HG03175 (cell line): ENCODE results near the gene POLR3G.

ENCODE experiments used
- ATAC-seq: cut with Tn5 transposase; IDR thresholded peaks from one replicate; pipeline ENCODE4 v1.9.1; 2021; ENCODE audit warnings: mild to moderate bottlenecking, moderate library complexity; ENCODE audit not compliant: unreplicated experiment

POLR3G gene

DNA sequence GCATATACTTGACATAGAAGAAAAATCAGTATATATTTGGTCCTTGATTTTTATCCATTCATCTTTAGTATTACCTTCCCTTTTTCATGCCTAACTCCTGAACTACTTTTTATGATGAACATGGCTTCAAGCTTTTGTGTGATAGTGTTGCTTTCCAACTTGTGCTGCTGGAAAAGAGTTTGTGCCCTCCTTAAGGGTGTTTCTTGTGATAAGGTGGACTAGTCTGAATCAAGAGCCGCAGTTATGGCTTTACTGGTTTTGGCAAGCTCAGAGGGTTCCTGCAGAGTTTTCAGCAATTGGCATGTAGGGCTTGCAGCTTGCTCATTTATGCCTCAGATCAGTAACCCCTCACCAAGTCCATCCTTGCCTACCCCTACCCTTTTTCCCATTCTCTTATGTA lies 20.5 kb downstream of the POLR3G start:
- no peak for ATAC-seq

DNA sequence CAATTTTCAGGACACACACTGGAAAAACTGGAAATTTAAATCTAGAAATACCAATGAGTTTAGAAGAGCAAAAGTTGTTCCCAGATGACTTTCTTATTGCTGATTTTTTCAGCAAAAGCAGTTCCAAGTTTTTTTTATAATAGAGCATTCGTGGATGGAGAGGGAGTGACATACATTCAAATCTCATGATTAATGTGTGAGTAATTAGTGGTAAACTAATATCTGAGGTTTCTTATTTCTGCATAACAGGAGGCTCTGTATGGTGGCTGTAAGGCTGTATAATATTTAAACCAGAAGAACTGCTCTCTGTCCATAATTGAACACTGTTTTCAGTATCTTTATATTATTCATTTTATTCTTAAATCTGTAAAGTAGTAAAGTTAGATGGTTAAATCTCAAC lies 28.9 kb downstream of the POLR3G start:
- ATAC-seq: no peak

DNA sequence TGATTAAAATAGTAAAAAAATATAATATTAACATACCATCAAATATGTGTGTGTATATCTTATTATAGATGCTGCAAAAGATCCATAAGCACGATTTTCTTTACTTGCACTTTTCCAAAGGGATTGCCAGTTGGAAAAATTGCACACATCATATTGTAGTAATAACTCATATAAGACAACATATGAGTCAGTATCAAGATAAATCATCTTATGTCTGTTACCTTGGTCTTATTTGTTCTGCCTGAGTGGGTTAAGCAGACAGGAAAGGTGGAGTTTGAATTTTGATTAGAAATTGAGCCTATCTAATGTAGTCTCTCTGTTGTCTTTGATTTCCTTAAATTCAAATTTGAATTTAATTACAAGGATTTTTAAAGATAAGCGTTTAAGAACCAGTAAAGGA lies 30.1 kb downstream of the POLR3G start:
- ATAC-seq: no peak

DNA sequence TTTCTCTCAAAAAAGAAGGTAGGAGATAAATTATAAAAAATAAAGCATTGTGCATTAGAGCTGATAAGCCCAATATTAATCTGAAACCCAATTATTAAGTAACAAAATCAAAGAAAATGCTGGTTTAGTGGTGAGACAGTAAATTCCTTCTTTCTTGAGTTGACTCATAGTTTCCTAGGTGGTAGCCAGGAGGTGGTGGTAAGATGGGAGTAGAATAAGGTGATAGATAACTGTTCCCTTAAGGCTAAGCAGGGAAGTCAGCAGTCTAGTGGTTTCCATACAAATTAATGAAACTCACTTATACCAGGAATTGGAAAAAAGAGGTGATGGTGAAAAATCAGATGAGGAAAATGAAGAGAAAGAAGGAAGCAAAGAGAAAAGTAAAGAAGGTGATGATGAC lies 31.6 kb downstream of the POLR3G start:
- ATAC-seq: no peak

DNA sequence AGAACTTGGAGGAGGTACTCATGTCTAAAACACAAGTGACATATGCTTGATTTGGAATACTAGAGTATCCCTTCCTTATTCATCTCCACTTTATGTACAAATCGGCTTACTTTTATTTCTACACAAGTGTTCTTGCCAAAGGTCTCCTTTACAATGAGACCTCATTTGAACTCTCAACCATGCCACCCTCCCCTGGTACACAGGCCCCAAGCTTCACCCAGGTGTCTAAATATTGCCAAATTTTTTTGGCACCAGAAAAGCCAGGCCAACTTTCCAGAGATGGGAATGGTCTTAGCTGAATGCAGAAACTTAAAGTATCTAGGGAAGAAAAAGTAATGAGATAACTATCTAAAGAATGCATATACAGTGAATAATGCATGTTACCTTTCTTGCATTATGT lies 35.8 kb downstream of the POLR3G start:
- no peak for ATAC-seq

DNA sequence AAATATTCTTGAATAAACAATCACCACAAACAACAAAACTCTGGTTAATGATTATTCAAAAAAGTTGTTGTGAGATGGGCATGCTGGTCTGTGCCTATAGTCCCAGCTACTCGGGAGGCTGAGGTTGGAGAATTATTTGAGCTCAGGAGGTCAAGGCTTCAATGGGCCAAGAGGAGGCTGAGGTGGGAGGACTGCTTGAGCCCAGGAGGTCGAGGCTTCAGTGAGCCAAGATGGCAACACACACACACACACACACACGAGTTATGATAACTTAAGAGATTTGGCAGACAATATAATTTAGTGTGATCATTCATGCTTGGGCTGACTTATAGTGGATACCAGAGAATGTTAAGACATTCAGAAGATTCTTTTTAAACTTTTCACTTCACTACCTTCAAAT lies 39.9 kb downstream of the POLR3G start:
- ATAC-seq: no peak

DNA sequence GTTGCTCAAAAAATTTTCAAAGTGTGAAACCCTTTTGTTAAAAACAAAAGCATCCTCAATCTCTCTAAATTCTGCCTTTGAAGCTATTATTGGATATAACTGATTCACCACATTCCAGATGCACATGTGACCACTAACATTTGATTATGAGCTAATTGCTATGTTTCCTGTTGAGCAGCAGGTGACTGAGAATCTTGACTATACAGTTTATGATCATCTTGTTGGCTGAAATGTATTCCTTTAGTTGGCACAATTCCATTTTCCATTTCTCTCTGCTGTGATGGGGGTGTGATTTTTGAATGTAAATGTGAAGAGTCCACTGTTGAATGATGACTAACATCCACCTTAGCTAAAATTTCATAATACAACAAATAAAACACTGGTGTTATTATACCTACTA lies 44.0 kb downstream of the POLR3G start:
- ATAC-seq: no peak

DNA sequence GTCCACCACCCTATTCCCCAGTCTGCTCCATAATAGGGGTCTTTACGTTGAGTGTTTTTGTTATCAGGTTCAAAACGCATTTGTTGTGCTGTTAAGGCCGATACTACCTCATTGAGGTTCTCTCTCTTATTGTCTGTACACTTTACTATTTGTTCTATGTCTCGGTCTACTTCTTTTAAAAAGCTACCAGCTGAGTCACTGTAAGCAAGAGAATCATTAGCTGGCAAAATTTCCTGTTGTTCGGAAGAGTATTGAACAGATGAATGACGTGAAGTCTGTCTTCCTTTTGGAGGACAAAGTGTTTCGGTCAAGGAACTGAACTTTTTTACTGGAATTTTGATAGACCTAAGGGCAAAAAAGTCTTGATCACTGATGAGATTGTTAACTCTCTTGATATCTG lies 44.4 kb downstream of the POLR3G start:
- ATAC-seq: no peak

DNA sequence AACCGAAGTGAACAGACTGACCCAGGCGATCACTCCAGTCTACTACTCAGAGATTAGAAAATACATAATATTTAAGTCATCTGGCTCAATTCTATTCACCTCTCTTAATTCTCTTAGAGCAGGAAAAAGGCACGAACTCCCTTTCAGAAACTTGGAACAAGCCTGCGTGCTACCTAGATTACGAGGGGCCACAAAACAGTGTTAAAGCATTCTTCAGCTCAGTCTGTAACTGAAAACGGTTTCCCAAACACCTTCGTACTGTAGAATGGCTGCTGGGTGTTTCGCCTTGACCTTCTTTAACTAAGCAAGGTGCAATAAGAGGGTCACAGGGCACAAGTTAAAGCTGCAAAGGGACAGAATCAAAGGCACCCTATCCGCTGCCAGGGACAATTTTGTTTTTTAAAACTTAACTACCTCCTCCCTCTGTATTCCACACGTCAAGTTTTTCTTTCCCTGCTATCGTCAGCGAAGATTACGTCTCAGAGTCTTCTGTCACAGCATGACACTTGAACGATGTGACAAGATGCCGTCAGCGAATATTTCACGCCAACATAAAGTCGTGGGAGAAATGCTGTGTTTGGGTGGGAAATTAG lies 54.0 kb downstream of the POLR3G start:
- peak; percentile 6 for ATAC-seq

DNA sequence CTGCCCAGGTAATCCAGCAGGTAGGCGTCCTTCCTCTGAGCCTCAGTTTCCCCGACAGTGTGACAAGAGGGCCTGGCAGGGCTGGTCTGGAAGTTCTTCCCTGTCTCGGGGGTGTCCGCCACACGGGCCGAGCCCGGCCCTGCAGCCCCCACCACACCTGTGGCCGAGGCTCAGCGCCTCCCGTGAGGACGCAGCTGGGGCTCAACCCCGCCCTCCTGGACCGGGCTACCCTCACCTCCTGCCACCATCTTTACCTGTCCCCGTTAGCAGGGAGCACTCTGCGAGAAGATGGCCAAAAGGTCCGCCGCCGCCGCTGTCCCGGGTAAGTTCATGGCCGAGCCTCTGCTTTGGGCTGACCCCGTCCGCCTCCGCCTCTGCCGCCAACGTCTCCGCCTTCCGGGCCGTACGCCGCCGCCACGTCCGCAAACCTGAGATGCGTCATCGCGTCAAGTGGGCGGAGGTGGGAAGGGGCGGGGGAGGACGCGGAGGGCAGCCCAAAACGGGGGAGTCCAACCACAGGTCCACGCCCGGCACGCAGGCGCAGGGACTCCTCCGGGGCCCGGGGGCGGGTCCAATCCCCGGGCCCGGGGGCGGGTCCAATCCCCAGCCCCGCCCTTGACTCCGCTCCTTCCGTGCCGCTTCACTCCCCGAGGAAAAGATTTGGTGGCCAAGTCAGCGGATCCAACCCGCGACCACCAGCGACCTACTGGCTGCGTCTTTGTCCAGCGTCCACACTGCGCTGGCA lies 54.7 kb downstream of the POLR3G start, which contains the start of gene LYSMD3:
LYSMD3 (minus strand) TSS at position 391 of the 745 bp plus-strand sequence. CDS start 4,295 bp downstream, outside the sequence.
- ATAC-seq: peak; percentile 87

DNA sequence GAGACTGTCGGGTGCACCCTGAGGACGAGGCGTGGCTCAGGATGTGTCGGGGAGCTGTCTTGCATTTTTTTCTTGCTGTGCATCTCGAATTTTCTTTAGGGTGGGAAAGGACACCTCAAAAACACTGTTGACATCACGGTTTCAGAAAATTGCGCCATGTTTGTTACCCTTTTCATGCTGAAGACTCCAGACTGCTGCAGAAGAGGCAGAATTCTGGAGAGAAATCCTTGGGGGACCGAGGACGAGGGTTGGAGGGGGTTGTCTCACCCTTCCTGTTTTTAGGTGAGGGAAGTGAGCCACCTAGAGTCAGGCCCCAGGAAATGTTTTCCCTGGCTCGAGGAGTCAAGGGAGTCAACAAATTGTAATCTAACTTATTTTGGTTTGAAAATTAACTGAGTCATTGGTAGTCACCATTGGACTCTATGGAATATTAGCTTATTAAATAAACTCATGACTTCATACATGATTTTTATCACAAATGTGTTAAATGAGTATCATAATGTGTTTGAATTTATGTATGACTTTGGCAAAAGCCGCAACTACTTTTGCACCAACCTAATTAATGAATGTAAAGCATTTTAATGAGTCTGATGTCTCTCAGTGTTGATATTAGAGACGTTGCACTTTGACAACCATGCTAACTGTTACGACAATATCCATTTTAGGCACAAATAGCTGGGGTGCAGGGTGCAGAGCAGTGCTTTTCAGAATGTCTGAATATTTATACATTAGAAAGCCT lies 55.4 kb downstream of the POLR3G start:
- peak; percentile 60 for ATAC-seq

DNA sequence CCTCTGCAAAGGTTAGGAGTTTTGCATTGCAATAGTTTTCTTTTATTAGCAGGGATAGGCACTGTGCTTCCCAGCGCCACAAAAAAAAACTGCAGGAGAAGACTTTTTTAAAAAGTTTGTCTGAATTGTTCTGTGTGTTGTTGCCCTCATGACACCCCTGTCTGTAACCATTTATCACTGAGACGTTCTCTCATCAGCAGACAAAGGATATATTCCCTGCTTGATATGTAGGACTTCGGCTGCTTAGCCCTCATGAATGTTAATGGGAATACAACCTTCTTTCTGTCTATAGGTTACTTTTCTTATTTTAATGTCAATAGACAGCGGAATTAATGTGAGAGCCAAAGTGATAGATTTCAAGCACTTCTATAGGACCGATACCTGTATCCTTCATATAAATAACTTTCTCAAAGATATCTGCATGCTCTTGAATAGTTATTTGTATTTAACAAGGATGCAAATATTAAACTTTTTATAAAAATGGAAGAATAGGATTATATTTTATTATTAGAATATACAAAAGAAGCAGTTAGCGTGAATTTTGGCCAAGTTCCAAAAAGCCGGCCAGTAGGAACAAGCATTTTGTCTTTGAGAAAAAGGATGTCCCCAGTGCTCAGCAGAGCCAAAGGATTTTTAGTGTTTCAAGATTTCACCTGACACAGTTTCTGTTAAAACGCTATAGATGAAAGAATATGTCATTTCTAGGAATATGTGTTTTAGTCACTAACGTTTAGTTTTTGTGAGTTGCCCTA lies 56.2 kb downstream of the POLR3G start:
- no peak for ATAC-seq

DNA sequence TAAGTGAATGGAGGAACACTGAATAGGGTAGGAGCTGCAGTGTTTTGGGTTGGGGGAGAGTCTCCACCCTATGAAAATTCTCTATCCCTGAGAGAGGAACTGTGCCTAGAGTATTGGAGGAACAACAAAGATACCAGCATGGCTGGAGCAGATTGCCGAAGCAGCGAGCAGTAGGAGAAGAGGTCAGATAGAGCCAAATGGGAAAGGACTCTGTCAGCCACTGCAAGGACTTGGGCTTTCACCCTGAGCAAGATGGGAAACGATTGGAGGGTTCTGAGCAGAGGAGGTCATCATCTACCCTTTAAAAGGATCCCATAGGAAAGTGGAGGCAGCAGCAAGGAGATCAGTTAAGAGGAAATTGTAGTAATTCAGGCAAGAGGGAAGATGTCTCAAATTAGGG lies 59.1 kb downstream of the POLR3G start:
- no peak for ATAC-seq

DNA sequence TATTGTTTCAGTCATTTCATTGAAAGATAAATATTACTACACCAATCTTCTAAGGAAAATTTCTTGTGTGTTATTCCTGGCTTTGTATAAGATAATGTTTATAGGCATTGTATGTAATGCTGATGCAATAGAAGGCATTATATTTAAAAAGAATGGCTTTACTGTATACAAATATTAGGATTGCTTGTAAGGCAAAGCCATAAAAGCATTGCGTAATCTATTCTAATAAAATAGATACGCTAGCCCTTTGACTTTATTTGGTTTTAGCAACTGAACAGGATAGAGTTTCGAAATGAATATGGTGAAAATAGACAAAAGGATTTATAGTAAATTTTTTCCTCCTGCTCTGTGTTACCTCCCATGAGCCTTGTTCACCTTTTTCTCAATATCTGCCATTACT lies 60.3 kb downstream of the POLR3G start:
- ATAC-seq: no peak

DNA sequence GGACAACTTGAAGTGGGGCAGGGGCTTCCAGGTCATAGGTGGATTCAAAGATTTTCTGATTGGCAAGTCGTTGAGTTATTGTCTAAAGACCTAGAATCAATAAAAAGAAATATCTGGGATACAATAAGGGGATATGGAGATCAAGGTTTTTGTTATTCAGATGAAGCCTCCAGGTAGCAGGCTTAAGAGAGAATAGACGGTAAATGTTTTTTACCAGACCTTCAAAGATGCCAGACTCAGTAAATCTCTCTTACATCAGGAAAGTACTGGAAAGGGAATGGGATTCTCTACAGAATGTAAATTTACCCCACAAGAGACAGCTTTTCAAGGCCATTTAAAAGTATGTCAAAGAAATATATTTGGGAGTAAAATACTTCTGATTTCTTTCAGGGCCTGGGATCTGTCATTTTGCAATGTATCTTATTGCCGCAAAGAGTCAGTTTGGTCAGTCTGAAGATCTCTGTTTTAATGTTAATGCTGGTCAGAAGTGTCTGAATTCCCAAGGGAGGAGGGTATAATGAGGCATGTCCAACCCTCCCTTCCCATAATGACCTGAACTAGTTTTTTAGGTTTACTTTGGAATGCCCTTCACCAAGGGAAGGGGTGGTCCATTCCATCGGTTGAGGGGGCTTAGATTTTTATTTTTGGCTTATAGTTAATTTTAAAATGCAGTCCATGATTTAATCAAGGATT lies 68.3 kb downstream of the POLR3G start:
- ATAC-seq: no peak

DNA sequence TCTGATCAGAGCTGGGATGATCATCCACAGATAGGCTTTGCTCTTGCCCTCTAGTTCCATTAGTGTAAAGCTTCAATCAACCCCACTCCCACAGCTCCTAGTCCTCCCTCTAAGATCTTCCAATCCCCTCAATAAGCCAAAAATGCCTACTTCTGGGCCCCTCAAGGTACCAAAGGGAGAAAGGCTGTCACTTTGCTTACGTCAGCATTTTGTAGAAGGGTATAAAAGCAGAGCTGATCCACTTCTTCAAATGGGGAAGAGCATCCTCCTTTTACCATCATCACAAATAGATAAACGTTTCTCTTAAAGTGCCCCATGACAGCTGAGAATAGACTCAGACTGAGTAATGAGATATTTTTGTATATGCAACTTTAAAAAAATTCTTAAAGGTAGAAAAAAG lies 70.8 kb downstream of the POLR3G start:
- ATAC-seq: no peak

DNA sequence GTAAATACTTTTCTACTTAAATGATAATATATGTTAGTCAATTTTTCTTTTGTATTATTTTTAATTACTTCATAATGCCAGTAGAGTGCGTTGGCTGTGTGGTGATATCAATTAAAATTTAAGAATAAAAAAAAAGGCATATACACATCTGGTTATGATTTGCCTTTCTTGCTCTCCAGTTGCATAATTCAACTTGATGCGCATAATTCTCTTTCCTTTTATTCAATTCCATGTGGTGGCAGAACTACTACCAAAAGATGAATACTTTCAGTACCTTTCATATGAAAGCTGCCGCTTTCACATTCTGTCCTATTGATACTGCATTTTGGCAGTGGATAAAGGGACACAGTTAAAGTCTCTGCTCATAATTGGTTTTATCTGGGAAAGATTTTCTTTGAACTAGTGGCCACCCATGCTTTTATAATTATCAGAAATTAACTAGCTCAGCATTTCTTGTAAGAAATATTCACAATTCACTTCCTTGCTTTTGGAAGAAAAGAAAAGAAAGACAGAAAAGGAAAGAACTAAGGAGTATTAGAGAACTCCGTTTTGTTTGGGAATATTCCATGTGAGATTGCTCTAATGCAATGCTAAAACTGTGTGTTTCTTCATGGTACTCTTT lies 71.7 kb downstream of the POLR3G start:
- ATAC-seq: no peak

DNA sequence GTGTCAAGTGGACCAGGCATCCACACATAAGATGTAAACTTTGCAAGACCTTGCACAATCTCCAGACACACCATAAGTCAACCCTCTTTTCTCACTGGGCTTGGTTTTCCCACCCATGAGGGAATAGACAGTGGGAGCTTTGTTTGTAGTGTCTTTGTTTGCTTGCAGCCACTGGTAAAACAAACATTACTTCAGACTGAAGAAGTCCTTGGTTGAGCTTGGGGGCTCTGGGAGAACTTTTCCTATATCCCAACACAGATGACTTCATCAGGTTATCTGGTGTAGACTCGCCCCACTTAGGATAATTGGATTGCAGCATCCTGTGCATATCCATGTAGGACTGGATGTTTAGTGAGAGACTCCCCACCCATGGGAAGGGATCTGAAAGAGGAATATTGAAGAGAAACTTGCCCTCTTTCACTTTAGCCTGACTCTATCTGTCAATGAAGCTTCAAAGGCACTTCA lies 72.4 kb downstream of the POLR3G start:
- ATAC-seq: no peak

DNA sequence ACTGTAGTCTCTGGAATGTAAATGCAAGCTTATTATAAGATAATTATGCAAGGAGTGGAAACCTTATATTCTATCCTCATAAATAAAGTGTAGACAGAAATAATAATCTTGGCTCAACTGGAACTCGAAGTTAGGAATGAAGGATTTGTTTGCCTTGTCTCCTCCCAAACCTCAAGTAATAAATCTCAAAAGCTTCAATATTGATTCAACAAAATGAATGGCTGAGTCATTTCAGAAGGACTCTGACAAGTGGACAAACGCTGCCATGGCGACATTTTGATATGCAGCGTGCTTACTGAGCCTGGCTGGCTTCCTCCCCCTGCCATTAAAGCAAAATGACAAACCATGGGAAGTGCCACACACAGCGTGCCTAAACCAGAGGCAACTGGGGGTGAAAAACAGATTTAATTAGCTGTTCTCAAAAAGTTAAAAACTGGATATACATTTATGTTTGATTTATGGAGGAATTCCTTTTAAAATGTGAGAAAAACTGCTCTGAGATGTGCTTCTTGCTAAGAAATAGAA lies 73.5 kb downstream of the POLR3G start:
- ATAC-seq: no peak

DNA sequence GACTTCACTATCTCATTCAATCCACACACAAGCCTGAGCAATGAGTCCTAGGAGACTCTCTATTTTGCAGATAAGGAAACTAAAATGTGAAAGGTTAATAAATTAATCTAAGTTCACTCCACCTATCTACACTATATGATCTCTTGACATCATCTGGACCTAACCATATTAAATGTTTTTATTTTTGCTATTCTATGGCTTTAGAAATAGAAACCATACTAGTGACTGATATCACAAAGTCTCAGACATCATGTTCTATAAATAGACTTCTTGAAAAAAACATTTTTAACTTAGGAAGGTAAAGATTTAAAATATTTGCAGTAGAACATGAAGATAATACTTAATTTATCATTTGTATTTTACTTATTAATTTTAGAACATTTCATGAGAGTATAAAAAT lies 74.6 kb downstream of the POLR3G start:
- ATAC-seq: no peak
